Activated CD8-positive, alpha-beta memory T cell treated with anti-CD3 and anti-CD28 coated beads for 1 hour (primary cell): ENCODE measurements around the gene ADAMTS2.
"Not testable (repeated sequence)": the region's sequence is repeated elsewhere in the genome, so short reads cannot be mapped to it uniquely, and the experiment has no call there.

ENCODE experiments used
- DNase-seq, 2 donors: peaks; one replicate each; pipeline ENCODE4 v3.0.0-alpha.2; 2020; ENCODE audit warnings: low read depth in 1 of 2; ENCODE audit errors: extremely low read depth in 1 of 2

ADAMTS2 gene

GRCh38 chr5:179120421-179120861 is 224.8 kb downstream of the ADAMTS2 start:
- DNase-seq = no peak

DNA sequence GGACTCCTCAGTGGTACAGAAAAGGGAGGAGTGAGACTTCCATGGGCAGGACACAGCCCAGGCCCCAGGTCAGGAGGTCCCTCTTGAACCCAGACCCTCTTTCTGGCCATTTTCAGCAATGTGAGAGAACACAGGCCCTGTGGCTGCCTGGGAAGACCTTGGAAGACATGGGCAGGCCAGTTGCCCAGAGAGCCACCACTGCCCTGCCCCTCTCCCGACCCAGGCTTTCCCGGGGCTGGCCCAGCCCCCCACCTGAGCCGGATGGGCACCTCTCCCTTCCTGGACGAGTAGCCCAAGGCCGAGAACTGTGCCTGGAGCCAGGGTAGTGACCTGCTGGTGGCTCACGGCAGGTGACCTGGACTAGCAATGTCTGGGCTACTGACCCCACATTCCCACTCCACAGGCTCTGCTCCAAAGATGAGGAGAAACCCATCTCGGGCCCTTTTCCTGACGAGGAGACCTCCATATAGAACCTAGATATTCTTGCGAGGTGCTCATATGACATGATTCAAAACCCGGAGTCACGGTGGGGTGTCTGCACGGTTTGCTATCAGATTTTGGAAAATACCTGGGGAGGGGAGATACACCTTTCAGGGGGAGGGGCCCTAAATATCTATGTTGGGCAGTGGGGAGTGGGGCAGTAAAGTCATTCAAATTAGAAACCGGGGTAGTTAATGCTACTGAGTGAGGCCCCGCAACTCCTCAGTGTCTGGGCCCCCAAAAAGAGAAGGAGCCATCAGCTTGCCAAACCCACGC is 225.7 kb downstream of the ADAMTS2 start:
- DNase-seq = no peak

- no peak for DNase-seq
These were observed 226.4 kb downstream of the ADAMTS2 start for GRCh38 chr5:179118756-179119414.

GRCh38 chr5:179118338-179118737 is 226.9 kb downstream of the ADAMTS2 start:
- DNase-seq = no peak

DNA sequence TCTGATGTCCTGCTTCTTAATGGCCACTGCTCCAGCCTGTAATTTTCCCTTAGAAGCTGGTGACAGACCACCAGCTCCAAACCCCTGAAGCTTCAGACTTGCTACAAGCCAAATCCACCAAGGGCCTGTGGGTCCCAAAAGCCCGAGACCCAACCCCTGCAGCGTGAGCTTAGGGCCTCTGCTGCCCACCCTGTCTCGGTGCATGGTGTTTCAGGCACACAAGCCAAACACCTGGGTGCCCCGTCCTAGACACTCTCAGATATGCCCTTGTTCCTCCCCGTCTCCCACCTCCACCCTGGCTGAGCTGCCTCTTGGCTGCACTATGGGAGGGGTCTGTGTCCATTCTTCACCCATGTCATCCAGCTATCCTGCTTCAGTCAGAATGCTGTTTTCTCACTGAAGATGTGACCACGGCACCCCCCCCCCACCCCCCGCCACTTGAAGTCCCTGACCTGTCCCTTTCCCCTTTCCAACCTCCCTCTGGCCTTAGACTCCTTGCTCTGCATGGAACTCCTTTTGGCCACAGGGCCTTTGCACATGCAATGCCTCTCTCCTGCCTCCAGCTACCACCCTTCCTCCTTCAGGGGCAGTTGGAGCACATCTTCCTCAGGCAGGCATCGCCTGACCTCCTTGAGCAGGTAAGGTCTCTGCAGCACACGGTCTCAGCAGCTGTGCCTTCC is 229.3 kb downstream of the ADAMTS2 start:
- no peak for DNase-seq

GRCh38 chr5:179115307-179115706 is 230.0 kb downstream of the ADAMTS2 start:
- no peak for DNase-seq

DNA sequence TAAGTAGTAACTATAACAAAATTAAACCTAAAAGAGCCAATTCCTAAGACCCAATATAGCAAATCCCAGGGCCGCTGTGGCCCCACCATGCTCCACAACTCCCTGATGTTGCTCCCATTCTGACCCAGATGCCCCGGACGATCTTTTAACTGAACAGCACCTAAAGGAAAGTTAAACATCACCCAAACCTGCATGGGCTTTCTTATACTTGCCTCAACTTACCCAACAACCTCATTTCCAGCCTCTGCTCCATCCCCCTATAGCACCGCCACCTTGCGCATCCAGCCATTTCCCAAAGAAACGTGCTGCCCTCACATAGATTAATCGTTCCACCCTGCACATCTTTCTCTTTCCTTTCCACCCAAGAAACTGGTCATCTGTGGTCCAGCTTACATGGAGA is 230.5 kb downstream of the ADAMTS2 start:
- DNase-seq = no peak

DNA sequence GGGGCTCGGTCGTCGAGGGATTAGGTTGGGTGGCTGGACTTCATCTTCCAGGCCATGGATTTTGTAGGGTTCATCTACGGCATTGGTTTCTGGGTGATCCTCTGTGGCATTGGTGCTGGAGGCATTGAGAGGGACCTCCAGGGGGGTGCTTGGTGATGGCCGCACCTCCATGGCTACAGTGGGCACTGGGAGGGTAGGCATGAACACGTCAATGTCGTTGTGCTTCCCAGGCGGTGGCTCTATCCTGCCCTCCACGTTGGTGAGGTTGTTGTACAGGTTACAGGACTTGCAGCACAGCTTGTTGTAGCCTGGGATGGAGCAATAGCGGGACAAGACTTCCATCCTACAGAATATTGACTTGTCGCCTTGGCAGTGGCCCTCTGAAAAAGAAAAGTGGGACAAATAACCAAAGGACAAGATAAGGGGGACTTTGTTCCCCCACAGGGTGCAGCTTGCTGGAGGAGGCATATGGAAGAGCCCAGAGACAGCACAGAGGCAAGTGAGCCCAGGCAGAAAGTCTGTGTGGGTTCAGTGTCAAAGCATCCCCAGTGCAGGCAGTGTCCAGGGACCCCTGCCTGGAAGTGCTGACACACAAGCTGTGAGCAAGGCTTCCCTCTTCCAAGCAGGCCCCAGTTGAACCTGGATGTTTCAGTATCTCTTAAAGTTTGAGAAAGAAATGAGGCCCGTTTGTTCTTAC is 231.2 kb downstream of the ADAMTS2 start:
- DNase-seq = no peak

GRCh38 chr5:179113143-179113530 is 232.1 kb downstream of the ADAMTS2 start:
- DNase-seq = no peak

GRCh38 chr5:179112469-179113142 is 232.7 kb downstream of the ADAMTS2 start:
- no peak for DNase-seq

- DNase-seq = no peak
These were observed 233.7 kb downstream of the ADAMTS2 start for GRCh38 chr5:179111267-179112207.

DNA sequence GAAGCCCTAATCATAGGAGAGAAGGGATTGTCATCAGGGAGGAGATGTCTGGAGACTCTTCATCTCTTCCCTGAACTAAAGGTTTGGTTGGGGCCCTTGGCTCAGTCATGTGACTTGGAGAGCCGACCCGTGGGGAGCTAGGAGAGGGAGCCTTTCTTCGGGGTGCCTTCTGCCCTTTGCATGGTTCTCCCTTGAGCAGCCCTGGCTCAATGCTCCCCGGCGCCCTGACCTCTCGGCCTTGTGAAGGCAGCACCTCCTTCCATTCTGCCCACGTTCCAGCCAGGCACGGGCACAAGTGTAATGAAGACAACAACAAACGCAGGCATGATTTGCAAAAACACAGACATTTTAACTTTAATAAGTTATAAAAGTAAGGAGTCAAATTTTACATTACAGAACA is 234.7 kb downstream of the ADAMTS2 start:
- no peak for DNase-seq

DNA sequence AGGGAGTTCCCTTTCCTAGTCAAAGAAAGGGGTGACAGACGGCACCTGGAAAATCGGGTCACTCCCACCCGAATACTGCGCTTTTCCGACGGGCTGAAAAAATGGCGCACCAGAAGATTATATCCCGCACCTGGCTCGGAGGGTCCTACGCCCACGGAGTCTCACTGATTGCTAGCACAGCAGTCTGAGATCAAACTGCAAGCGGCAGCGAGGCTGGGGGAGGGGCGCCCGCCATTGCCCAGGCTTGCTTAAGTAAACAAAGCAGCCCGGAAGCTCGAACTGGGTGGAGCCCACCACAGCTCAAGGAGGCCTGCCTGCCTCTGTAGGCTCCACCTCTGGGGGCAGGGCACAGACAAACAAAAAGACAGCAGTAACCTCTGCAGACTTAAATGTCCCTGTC is 244.0 kb downstream of the ADAMTS2 start:
- DNase-seq = not testable (repeated sequence)

GRCh38 chr5:179089502-179089901 is 255.8 kb downstream of the ADAMTS2 start:
- DNase-seq = no peak

GRCh38 chr5:179080724-179081123 is 264.5 kb downstream of the ADAMTS2 start:
- no peak for DNase-seq

DNA sequence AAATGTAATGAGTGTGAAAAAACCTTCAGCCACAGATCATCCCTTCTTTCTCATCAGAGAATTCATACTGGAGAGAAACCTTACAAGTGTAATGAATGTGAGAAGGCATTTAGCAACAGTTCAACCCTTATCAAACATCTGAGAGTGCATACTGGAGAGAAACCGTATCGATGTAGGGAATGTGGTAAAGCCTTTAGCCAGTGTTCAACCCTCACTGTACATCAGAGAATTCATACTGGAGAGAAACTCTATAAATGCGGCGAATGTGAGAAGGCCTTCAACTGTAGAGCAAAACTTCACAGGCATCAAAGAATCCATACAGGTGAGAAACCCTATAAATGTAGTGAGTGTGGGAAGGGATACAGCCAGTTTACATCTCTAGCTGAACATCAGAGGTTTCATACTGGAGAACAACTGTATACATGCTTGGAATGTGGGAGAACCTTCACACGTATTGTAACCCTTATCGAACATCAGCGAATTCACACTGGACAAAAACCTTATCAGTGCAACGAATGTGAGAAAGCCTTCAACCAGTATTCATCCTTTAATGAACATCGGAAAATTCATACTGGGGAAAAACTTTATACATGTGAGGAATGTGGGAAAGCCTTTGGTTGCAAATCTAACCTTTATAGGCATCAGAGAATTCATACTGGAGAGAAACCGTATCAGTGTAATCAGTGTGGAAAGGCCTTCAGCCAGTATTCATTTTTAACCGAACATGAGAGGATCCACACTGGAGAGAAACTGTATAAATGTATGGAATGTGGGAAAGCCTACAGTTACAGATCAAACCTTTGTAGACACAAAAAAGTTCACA is 265.9 kb downstream of the ADAMTS2 start:
- DNase-seq = no peak

GRCh38 chr5:179065703-179066102 is 279.6 kb downstream of the ADAMTS2 start:
- no peak for DNase-seq

- DNase-seq = no peak
These were observed 284.2 kb downstream of the ADAMTS2 start for GRCh38 chr5:179061025-179061424.
